Measurements from ENCODE around the gene MRPL48.
"Not testable (repeated sequence)": the region's sequence is repeated elsewhere in the genome, so short reads cannot be mapped to it uniquely, and the experiment has no call there.

The MRPL48 gene

GRCh38 chr11:73760135-73760678 is 27.5 kb upstream of the MRPL48 start:
- Histone ChIP-seq H3K4me3 (peak overlapping the region; percentile 88), H3K27ac (peak overlapping the region; percentile 94 to 98)
- TF ChIP-seq CTCF (IDR thresholded peaks at IDR 0.05): no peak
- DNase-seq (ENCODE audit: low spot score): peak; percentile 81

- DNase-seq (ENCODE audit: low spot score): peak; percentile 100
- TF ChIP-seq CTCF (IDR thresholded peaks at IDR 0.05): no peak
- peak within 1 kb of the TSS; percentile 88 for H3K4me3 ChIP-seq
- H3K27ac ChIP-seq: peak within 1 kb of the TSS; percentile 94 to 98
These were observed 26.8 kb upstream of the MRPL48 start, which contains the start of gene RAB6A for GRCh38 chr11:73760679-73761402. RAB6A (minus strand) TSS chr11:73761074; CDS start chr11:73760635, 439 bp downstream.

GRCh38 chr11:73761403-73761945 is 26.2 kb upstream of the MRPL48 start:
- H3K27ac ChIP-seq: peak overlapping the region; percentile 59 to 98
- TF ChIP-seq CTCF (IDR thresholded peaks at IDR 0.05): no peak
- H3K4me3 ChIP-seq: peak overlapping the region; percentile 88
- no peak for DNase-seq (ENCODE audit: low spot score)

- Histone ChIP-seq H3K4me3 (no peak overlapping the region), H3K27ac (no peak overlapping the region)
- no peak for DNase-seq (ENCODE audit: low spot score)
- TF ChIP-seq CTCF (IDR thresholded peaks at IDR 0.05): no peak
These were observed 24.9 kb upstream of the MRPL48 start for GRCh38 chr11:73762732-73763131.

GRCh38 chr11:73766763-73767162 is 20.9 kb upstream of the MRPL48 start:
- no peak for DNase-seq (ENCODE audit: low spot score)
- Histone ChIP-seq H3K4me3 (no peak overlapping the region), H3K27ac (no peak overlapping the region)
- no peak for TF ChIP-seq CTCF (IDR thresholded peaks at IDR 0.05)

- not testable (repeated sequence) for DNase-seq (ENCODE audit: low spot score); H3K27ac ChIP-seq; H3K4me3 ChIP-seq
These were observed 16.9 kb upstream of the MRPL48 start for GRCh38 chr11:73770811-73771210.

- peak; percentile 99 for DNase-seq (ENCODE audit: low spot score)
- TF ChIP-seq CTCF (IDR thresholded peaks at IDR 0.05): no peak
- peak overlapping the region; percentile 69 for H3K4me3 ChIP-seq
- peak overlapping the region; percentile 87 to 88 for H3K27ac ChIP-seq
These were observed 8.4 kb upstream of the MRPL48 start for GRCh38 chr11:73779084-73779902.

All from coronary artery (tissue), 2 donors.